ENCODE results near the gene DNAJB8. TPM values are rescaled to one million over a fixed set of nuclear protein-coding genes. Genes with fewer than 3 reads are reported as not detected.

DNAJB8 gene
- total RNA-seq, 1 donor from 2014 or later, result not detected

DNA sequence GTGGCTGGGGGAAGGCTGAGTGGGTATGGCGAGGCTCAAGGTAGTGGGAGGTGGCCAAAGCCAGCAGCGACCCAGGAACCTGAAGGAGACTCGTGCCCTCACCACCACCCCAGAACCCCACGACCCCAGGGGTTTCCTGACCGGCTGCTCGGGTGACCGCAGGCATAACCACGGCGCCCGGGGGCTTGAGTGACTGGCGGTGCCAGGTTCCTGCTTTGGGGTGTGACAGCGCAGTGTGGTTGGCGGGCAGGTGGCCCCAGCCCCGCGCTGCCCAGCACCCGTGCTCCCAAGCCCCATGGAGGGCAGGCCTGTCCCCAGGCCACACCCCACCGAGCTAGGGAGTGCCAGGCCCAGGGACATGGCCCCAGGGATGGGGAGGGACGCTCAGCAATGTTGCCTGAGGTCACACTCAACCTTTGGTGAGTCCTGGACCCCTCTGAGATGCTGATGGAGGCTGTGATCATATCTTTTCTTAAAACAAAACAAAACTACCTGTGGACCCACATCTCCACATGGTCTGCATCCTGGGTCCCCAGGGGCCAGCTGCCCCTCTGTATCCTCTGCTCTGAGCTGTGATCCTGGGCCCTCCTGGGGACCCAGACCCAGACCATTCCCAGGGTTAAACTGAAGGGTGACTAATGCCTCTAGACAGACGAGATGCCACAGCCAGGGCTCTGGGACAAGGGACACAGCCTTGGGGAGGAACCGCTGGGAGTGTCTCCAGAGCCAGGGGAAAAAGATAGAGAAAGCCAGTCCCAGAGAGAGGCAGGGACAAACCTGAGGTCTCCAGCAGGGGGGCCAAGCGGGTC lies 13.0 kb downstream of the DNAJB8 start:
- Mint-ChIP-seq H3K27ac (ENCODE audit: unreplicated experiment) (no peak overlapping the region), H3K27me3 (ENCODE audit: unreplicated experiment) (peaks cover 61% of the 10 kb centered on the region), H3K9me3 (ENCODE audit: unreplicated experiment) (no peaks in the 10 kb centered on the region), H3K4me1 (ENCODE audit: unreplicated experiment) (no peaks in the 10 kb centered on the region), H3K36me3 (ENCODE audit: unreplicated experiment) (no peaks in the 10 kb centered on the region), H3K4me3 (ENCODE audit: unreplicated experiment) (no peak overlapping the region)
- no peak for DNase-seq (ENCODE audit: extremely low spot score, unreplicated experiment)
- TF ChIP-seq, protein P1, sequence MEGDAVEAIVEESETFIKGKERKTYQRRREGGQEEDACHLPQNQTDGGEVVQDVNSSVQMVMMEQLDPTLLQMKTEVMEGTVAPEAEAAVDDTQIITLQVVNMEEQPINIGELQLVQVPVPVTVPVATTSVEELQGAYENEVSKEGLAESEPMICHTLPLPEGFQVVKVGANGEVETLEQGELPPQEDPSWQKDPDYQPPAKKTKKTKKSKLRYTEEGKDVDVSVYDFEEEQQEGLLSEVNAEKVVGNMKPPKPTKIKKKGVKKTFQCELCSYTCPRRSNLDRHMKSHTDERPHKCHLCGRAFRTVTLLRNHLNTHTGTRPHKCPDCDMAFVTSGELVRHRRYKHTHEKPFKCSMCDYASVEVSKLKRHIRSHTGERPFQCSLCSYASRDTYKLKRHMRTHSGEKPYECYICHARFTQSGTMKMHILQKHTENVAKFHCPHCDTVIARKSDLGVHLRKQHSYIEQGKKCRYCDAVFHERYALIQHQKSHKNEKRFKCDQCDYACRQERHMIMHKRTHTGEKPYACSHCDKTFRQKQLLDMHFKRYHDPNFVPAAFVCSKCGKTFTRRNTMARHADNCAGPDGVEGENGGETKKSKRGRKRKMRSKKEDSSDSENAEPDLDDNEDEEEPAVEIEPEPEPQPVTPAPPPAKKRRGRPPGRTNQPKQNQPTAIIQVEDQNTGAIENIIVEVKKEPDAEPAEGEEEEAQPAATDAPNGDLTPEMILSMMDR (IDR thresholded peaks at IDR 0.05), result no peak

DNA sequence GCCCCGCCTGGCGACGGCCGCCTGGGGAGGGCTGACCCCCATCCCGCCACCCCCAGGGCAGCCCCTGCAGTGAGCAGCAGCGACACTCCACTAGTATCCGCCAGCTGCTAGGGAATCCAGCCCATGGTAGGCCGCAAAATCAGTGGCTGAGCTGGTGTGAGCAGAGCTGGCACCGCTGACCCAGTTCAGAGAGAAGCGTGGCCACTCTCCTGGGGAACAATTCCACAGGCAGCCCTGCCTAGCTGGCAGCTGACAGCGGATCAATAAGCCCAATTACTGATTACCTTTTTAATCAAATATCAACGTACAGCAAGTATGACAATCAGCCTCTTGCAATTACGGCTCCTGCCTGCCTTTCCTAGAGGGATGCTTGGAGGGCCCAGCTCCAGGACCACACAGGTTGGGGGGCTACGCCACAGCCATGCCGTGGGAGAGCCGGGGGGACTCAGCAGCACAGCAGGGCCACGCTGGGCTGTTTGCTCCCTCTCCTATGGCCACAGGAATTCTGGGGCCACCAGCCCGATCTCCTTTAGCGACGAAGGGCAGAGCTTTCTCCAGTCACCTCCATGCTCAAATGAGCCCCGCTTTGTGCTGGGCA lies 13.9 kb downstream of the DNAJB8 start:
- Mint-ChIP-seq H3K27ac (ENCODE audit: unreplicated experiment) (no peak overlapping the region), H3K4me1 (ENCODE audit: unreplicated experiment) (no peaks in the 10 kb centered on the region), H3K36me3 (ENCODE audit: unreplicated experiment) (no peaks in the 10 kb centered on the region), H3K27me3 (ENCODE audit: unreplicated experiment) (peaks cover 63% of the 10 kb centered on the region), H3K4me3 (ENCODE audit: unreplicated experiment) (no peak overlapping the region), H3K9me3 (ENCODE audit: unreplicated experiment) (no peaks in the 10 kb centered on the region)
- TF ChIP-seq, protein P1 (IDR thresholded peaks at IDR 0.05), result no peak
- no peak for DNase-seq (ENCODE audit: extremely low spot score, unreplicated experiment)

DNA sequence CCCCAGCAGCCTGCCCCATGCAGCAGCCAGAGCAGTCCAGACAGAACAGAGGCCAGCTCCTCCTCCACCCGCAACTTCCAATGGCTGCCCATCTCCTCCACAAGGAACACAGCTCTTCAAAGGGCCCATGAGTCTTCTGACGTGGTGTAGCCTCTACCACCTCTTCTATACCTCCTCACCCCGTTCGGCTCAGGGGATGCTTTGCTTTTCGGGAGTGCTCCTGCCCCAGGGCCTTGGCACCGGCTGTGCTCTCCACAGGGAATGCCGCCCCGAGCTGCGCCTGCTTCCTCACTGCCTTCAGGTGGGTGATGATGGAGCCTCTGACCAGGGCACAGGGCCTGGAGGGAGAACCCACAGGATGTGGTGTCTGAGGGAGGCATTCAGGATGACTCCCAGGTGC lies 14.6 kb downstream of the DNAJB8 start:
- Mint-ChIP-seq H3K4me1 (ENCODE audit: unreplicated experiment) (no peaks in the 10 kb centered on the region), H3K27me3 (ENCODE audit: unreplicated experiment) (peaks cover 64% of the 10 kb centered on the region)
- TF ChIP-seq, protein P1 (IDR thresholded peaks at IDR 0.05), result no peak

DNA sequence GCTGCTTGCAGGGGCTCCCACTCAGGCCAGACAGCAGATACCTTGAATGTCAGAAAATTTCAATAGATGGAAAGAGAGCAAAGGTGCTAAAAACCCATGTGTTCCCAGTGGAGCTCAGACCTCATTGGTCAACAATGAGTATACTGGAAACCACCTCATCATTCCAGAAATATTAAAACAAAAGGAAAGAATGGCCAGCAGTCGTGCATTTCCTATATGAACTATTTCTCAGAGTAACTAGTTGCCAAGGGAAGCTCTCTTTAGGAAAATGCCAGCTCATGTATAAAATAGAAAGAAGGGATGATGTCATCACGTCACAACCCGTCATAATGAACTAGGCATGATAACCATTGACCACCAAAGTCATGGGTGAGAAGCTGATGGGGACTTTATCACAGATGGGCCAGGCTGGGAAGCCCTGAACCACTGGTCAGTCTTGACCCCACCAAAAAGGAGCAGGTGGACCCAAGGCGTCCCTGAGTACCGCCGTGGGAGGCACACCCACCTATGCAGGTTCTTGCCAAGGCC lies 17.5 kb downstream of the DNAJB8 start:
- H3K27me3 Mint-ChIP-seq (ENCODE audit: unreplicated experiment), result peaks cover 54% of the 10 kb centered on the region
- no peaks in the 10 kb centered on the region for H3K36me3 Mint-ChIP-seq (ENCODE audit: unreplicated experiment)
- H3K4me3 Mint-ChIP-seq (ENCODE audit: unreplicated experiment), result no peak overlapping the region
- H3K27ac Mint-ChIP-seq (ENCODE audit: unreplicated experiment), result no peak overlapping the region
- no peaks in the 10 kb centered on the region for H3K4me1 Mint-ChIP-seq (ENCODE audit: unreplicated experiment)
- TF ChIP-seq, protein P1 (IDR thresholded peaks at IDR 0.05), result no peak
- no peaks in the 10 kb centered on the region for H3K9me3 Mint-ChIP-seq (ENCODE audit: unreplicated experiment)
- no peak for DNase-seq (ENCODE audit: extremely low spot score, unreplicated experiment)

More for the DNA sequence above, 14.6 kb downstream of the DNAJB8 start:
- Mint-ChIP-seq H3K27ac (ENCODE audit: unreplicated experiment) (no peak overlapping the region), H3K9me3 (ENCODE audit: unreplicated experiment) (no peaks in the 10 kb centered on the region), H3K36me3 (ENCODE audit: unreplicated experiment) (no peaks in the 10 kb centered on the region), H3K4me3 (ENCODE audit: unreplicated experiment) (no peak overlapping the region)
- DNase-seq (ENCODE audit: extremely low spot score, unreplicated experiment), result no peak

DNA sequence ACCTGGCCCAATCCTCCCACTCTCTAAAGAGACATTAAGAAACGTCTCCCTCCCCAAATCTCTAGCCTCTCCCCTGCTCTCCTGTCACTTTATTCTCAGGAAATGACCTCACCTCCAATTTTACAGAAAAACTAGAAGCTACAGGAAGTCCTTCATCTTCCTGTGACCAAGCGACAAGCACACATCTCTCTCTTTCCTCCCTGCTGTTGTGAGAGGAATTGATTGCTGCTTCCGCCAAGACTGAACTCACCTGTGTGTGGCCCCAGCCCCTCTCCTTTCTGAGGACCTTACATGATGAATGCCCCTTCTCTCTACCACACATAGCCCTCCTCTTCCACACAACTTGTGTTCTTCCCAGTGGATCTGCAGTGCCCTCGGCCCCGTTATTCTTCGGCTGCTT lies 18.2 kb downstream of the DNAJB8 start:
- DNase-seq (ENCODE audit: extremely low spot score, unreplicated experiment), result no peak
- H3K27me3 Mint-ChIP-seq (ENCODE audit: unreplicated experiment), result peaks cover 58% of the 10 kb centered on the region
- TF ChIP-seq, protein P1 (IDR thresholded peaks at IDR 0.05), result no peak

More for the DNA sequence above, 18.2 kb downstream of the DNAJB8 start:
- H3K9me3 Mint-ChIP-seq (ENCODE audit: unreplicated experiment), result no peaks in the 10 kb centered on the region
- no peak overlapping the region for H3K27ac Mint-ChIP-seq (ENCODE audit: unreplicated experiment)
- no peaks in the 10 kb centered on the region for H3K4me1 Mint-ChIP-seq (ENCODE audit: unreplicated experiment)
- H3K36me3 Mint-ChIP-seq (ENCODE audit: unreplicated experiment), result no peaks in the 10 kb centered on the region
- no peak overlapping the region for H3K4me3 Mint-ChIP-seq (ENCODE audit: unreplicated experiment)
